AG10803 (cell line): ENCODE results near the gene CDKAL1.

Experiments
- DNase-seq: peaks from one replicate; pipeline ENCODE4 v3.0.0; 2010; ENCODE audit warnings: low read depth
- H3K4me3 ChIP-seq: 2 replicates; pipeline ENCODE4 v1.5.1; 2011; ENCODE audit warnings: mild to moderate bottlenecking, low read length, control low read depth
- TF ChIP-seq, protein P1 (sequence below): conservative IDR thresholded peaks from 2 replicates; pipeline ENCODE4 v1.5.1; 2011; ENCODE audit warnings: mild to moderate bottlenecking, low read length, control low read depth, inconsistent platforms

Gene CDKAL1

DNA sequence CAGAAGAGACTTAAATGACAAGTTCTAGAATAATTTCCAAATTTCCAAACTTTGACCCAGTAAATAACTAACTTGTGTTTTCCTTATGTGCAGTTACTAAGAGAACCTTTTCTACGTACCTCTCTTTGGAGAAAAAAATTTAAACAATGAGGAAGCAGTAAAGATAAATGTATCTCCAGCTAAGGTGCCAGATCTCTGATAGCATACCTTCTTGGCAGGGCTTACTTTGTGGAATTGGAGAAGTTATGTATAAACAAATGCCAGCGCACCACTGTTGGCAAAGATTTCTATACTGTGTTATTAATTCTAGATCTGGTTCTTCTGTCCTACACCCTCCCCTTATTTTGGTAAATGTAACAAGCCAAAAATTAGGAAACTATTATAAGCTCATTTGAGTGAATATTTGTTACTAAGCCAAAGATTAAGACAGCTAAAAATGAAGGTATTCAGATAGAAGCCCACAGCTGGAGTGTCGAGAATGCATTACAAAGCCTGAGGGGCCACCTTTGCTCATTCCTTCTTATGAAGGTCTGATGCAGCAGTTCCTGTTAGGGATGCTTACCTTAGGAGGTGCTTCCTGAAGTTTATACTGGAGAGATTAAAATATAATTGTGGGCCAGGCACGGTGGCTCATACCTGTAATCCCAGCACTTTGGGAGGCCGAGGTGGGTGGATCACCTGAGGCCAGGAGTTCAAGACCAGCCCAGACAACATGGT is 686.2 kb downstream of the CDKAL1 start:
- H3K4me3 ChIP-seq, result no peak overlapping the region
- TF ChIP-seq, protein P1, sequence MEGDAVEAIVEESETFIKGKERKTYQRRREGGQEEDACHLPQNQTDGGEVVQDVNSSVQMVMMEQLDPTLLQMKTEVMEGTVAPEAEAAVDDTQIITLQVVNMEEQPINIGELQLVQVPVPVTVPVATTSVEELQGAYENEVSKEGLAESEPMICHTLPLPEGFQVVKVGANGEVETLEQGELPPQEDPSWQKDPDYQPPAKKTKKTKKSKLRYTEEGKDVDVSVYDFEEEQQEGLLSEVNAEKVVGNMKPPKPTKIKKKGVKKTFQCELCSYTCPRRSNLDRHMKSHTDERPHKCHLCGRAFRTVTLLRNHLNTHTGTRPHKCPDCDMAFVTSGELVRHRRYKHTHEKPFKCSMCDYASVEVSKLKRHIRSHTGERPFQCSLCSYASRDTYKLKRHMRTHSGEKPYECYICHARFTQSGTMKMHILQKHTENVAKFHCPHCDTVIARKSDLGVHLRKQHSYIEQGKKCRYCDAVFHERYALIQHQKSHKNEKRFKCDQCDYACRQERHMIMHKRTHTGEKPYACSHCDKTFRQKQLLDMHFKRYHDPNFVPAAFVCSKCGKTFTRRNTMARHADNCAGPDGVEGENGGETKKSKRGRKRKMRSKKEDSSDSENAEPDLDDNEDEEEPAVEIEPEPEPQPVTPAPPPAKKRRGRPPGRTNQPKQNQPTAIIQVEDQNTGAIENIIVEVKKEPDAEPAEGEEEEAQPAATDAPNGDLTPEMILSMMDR, result no peak
- no peak for DNase-seq

DNA sequence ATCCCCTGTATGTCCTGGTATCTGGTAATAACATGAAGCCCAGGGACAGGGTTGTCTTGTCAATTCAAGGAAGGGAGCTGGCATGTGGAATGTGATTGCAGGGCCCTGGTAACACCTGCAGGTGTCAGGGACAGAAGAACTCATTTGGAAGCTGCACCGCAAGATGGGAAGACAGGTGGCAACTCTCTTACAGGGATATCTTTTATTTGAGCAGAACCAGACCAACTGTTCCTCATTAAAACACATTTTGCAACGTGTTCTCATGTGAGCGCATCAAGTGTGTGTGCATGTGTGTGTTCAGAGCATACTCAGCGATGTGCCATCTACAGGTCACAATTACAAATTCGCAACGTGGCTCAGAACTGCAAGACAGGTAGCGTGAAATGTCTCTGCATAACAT is 688.4 kb downstream of the CDKAL1 start:
- DNase-seq, result no peak
- TF ChIP-seq, protein P1, result no peak
- no peak overlapping the region for H3K4me3 ChIP-seq

DNA sequence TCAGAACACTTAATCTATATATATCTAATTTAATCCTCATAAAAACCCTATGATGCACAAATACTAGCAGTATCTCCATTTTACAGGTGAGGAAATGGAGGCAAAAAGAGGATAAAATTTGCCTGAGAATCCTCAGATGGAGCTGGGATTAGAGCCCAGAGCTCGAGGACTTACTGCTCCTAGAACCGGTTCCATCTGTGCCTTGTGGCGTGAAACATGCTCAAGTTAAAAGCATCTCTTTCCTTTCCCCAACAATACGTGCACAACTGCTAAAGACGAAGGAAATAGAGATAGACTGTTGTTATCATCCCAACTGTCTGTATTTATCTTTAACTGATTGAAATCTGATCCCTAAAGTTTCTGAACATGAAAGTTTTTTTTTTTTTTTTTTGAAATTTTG is 691.7 kb downstream of the CDKAL1 start:
- DNase-seq, result no peak
- H3K4me3 ChIP-seq, result no peak overlapping the region
- TF ChIP-seq, protein P1, result no peak

DNA sequence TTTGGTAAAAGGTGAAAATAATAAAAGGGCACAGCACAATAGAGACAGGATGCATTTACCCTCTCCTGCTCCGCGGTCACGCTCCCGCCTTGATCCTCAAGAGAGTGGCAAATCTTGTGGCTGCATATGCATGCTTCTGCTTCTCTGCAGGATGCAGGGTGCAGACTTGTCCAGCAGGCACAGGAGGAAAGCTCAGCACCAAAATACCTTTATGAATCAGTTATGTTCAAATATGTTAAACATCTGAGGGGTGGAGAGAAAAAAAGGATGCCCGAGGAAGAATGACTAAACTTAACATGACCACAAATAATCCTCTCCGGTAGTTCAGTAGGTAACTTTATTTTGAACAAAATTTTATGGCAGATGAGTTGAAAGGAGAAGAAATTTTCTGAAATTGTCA is 693.2 kb downstream of the CDKAL1 start:
- H3K4me3 ChIP-seq, result no peak overlapping the region
- DNase-seq, result no peak
- TF ChIP-seq, protein P1, result no peak

DNA sequence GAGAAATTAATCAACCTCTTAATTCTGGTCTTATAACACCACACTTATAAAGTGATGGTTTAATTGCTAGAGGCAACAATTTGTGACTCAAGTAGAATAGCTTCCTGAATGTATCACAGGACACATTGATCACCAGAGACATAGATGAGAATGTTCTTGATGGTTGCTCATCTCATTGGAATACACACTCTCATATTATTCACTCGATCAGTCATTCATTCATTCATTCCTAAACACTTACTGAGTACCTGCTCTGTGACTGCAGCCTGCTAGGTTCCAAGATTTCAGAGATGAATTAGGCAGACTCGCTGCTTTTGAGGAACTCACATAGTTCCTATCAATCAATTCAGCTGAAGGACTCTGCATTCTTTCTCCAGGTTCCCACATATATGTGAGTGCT is 694.2 kb downstream of the CDKAL1 start:
- no peak overlapping the region for H3K4me3 ChIP-seq
- peak; percentile 12 for DNase-seq
- TF ChIP-seq, protein P1, result no peak

DNA sequence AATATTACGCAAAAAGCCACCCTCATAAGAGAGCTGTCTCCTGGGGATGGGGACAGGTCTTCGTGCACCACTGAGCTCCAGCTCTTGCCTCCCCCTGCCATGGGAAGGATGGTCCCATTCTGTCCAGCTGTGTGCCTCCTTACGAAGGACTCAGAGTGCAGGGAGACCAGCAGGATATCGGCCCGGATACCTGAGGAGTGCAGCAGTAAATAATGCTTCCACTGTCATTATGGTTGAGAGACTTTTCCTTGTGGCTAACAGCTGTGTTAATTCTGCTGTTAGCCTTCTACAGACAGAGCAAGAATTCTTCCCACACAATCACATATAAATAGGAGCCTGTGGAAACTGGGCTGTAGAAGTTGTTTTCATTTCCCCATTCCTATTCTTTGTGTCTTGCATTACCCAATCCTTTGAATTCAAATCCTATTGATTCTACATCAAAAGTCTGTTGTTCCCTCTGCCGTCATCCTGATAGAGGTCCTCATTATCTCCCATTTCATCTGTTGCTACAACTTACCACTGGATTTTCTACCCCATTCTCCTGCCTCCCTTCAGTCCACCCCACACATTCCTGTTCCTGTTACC is 694.7 kb downstream of the CDKAL1 start:
- TF ChIP-seq, protein P1, result no peak
- no peak for DNase-seq
- no peak overlapping the region for H3K4me3 ChIP-seq

DNA sequence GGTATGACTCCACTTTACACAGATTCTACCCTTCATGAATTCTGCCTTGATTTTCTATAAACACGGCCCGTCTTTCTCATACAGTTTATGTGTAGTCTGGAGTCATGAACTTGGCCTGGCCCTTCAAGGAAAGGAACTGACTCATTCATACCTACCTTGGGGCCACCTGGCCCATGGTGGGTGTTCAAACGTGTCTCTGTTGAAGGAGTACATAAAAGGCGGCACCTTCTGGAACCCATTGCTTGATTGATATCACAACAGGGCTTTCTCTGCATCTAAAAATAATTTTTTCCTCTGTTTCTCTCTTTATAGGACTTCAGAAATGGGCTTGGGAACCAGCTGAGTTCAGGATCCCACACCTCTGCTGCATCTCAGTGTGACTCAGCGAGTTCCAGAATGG is 696.3 kb downstream of the CDKAL1 start:
- TF ChIP-seq, protein P1, result no peak
- DNase-seq, result no peak

More for the DNA sequence above, 696.3 kb downstream of the CDKAL1 start:
- H3K4me3 ChIP-seq, result no peak overlapping the region
